ENCODE data around the gene HCRTR1.

HCRTR1 gene

DNA sequence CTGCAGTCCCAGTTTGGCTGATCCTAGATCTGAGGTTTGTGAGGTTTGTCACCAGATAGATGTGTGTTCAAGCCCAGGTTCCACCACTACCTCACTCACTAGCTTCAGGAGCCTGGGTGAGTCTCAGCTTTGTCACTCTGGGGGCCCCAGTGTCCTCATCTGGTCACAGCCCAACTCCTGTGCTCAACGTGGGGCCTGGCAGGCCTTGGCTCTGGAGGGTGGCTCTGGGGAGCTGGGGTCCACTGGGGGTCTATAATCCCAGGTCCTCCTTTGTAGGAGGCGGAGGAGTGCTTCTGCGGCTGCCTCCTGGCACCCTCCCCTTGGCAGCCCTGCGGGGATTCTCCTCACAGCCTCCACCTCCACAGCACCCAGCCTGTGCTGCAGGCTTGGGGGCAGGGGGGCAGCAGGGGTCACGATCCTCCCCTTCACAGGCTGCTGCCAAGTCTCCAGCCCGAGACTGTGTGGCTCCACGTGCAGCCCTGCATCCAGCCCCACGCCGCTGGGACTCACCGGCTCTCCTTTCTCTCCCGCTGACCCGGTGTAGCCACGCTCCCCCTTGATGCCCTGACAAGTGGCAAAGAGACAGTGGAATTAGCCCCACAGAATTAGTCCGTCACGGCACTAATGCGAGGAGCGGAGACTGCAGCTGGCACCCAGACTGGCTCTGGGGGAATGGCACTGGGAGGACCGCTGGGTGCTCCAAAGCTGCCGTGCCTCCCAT lies 49.7 kb downstream of the HCRTR1 start:
- DNase-seq (ENCODE audit: low read depth in 2 of 2), result no peak

DNA sequence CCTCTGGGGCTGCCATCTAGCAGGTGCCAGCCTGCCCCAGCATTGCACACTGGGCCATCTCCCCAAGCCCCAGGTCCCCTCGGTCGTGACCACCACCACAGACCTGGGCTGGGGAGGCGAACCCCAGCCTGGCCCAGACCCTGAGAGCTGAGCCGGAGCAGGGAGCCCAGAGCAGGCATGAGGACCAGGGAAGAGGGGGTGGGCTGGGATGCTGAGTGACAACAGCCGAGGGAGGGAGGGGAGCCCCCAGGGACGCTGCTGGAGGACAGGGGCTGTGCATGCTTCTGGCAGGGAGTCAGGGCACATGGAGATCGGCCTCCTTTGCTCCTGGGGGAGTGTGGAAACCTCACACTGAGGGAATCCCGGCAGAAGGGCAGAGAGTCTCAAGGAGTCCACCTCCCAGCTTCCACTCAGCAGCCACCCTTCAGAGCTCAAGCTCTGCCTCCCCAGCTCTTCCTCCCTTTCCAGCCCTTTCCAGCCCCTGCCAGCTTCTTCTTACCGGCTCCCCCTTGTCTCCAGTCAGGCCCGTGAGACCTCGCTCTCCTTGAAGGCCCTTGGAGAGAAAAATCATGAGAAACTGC lies 50.9 kb downstream of the HCRTR1 start:
- DNase-seq (ENCODE audit: low read depth in 2 of 2), result no peak

DNA sequence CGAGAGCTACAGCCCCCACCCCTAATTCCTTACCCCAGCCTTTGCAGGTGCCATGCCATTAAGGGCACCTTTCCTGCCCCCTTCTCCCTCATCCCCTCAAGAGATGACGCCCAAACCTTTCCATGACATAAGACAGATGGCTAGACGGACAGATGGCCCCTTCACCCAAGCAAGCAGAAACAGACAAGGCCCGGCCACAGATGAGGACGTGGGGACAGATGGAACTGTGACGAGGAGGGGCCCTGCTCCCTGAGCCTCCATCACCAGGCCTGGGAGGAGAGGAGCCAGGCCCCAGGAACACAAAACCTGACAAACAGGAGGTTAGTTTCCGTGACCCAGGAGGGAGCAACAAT lies 51.9 kb downstream of the HCRTR1 start:
- DNase-seq (ENCODE audit: low read depth in 2 of 2), result no peak

DNA sequence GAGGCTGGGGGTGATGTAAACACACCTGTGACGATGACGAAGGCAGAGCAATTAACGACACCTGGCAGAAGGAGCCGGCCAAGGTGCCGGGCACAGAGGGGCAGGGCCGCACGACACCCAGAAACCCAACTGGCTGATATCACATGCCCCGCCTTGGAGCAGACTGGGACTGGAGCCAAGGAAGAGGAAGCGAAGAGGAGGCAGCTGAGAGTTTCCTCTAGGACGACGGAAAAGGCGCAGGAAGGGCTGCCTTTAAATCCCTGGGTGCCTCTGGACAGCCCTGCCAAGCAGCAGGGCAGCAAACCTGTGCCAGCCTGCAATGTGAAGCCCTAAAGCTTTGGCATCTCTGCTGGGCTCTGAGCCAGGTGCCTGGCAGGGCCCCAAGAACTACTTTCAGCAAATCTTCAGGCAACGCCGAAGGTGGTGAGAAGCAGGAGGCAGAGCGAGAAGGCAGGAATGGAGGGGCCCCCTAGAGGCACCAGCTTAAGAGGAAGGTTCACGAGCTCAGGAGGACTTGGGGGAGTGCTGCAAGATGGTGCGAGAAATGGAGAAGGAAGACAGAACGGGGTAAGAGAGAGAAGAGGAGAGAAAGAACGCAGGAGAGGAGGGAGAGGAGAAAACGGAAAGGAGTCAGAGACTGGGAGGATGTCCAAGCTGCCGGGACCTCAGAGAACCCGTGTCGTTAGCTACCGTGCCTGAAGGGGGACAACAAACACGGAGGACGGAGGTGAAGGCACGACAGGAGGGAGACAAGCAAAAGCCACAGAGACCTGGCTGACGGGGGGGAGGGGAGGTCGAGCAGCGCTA lies 52.5 kb downstream of the HCRTR1 start:
- DNase-seq (ENCODE audit: low read depth in 2 of 2), result no peak

DNA sequence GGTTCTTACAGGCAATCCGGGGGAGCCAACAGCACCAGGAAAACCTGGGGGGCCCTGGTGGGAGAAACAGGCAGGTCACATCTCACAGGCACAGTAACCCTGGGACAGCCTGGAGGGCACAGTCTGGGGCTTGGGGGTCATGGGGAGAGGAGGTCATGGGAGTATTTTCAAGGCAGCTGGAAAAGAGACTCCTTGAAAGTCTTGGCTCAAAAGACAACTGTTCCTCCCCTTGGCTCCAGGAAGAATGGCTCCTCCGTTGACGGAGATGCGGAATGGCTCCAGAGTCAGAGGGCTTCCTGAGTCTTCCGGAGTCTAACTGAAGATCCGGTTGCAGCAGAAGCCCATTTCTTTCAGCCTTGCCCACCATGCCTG lies 53.1 kb downstream of the HCRTR1 start:
- DNase-seq (ENCODE audit: low read depth in 2 of 2), result no peak

DNA sequence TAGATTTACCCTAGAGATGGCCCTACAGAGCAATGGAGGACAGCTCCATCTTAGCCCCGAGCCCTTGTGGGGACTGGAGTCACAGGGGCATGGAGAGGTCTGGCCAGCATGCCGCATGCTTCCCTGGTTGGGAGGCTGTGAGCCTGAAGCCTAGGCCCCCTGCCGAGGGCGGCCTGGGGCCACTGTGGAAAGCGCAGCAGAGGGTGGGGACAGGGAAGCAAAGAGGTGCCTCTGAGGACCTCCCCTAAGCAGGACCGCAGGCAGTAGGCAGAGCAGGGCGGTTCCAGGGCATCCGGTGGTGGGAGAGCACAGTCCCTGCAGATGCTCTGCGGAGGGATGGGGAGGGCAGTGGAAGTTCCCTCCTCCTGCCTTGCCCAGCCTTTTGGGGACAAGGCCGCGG lies 53.7 kb downstream of the HCRTR1 start:
- DNase-seq (ENCODE audit: low read depth in 2 of 2), result no peak

DNA sequence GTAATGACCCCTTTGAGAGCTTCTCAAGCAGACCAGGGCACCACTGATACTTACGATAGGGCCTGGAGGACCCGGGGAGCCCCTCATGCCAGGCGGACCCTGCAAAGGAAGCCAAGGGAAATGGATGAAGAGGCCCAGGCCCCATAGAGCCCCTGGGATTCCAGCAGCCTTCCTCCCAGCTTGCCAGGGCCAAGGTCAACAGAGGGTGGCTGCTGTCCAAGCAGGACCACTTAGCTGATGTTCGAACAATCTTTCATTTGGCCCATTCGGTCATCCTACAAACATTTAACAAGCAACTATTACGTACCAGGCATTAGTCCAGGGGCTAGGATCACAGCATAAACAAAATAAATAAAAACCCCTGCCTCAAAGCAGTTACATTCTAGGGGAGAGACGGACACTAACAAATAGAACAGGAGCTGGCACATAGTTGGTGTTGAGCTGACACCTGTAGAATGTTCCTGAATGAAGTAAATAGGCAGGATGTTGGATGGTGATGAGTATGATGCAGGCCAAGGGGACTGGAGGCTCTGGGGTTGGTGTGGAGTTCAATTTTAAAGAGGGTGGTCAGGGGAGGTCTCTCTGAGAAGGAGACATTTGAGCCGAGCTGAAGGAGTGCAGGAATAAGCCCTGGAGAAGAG lies 54.2 kb downstream of the HCRTR1 start:
- no peak for DNase-seq (ENCODE audit: low read depth in 2 of 2)

DNA sequence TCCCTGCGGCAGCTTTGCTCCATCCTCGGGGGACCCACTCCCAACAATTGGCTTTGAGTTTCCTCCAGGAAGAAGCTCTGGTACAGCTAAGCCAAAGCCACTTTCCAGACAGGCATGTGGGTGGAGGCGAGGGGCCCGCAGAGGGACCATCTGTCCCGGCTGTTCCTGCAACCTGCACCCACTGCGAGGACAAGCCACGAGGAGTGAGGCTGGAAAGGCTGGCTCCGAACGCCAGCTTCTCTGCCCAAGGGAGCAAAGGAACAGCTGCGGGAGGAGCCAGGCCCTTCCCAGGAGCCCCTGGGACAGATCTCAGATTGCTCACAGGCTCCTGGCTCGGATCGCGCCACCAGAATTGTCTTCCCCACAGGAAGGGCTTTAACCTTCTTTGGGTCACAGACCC lies 55.5 kb downstream of the HCRTR1 start:
- no peak for DNase-seq (ENCODE audit: low read depth in 2 of 2)

DNA sequence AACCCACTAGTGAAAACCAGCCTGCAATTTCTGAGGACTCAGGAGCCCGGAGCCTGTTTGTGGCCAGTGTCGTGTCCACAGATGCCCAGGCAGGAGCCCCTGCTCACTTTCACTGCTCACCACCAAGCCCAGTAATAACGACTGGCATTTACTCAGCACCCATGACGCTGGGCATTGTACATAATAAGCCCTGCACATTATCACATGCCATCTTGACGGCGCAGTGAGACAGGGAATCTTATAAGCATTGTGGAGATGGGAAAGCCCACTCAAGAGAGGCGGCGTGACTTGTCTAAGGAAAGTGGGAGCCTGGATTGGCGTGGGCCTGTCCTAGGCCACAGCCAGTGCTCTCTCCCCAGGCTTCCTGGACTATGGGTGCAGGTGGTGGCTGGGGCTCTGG lies 55.9 kb downstream of the HCRTR1 start:
- no peak for DNase-seq (ENCODE audit: low read depth in 2 of 2)

DNA sequence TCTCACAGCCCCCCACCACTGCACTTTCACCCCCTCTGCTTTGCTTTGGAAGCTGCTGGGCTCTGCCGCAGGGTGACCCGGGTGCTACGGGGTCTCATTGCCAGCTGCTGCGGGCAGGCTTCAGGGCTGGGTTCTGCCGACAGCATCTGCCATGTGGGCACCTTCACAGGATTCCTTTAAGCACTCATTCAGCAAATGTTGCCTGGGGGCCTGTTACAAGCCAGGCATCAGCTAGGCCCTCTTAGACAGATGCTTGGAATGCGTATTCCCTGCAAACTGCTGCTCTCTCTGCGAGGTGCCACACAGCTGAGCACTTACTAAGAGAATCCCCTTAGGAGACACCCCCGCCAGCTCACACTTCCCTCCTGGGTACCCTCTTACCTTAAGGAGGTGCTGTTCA lies 57.1 kb downstream of the HCRTR1 start:
- DNase-seq (ENCODE audit: low read depth in 2 of 2), result no peak

DNA sequence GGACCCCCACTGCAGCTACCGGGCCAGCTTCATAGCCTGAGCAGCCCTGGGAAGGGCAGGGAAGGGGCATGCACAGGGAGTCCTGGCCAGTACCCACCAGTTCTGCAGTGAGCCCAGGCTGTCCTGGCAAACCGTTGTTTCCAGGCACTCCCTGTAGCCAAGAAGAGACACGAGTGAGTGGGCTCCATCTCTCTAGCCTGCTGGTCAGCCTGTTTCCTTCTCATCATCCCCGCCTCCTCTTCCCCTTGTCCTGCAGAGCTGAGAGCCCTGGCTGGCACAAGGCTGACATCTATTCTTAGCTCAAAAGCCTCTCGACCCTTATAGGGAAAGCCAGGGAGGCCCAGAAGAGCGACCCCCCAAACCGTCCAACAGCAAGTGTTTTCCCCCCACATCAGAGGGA lies 57.7 kb downstream of the HCRTR1 start:
- no peak for DNase-seq (ENCODE audit: low read depth in 2 of 2)

DNA sequence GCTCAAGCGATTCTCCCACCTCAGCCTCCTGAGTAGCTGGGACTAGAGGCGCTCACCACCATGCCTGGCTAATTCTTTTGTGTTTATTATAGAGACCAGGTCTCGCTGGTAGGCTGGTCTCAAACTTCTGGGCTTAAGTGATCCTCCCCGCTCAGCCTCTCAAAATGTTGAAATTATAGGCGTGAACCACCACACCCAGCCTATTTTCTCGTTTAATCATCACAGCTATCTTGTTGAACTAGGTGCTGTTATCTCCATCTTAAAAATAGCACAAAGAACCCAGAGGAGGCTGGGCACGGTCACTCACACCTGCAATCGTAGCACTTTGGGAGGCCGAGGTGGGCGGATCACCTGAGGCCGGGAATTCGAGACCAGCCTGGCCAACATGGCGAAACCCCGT lies 58.3 kb downstream of the HCRTR1 start:
- DNase-seq (ENCODE audit: low read depth in 2 of 2), result no peak

Data from stimulated activated CD8-positive, alpha-beta memory T cell treated with anti-CD3 and anti-CD28 coated beads, Interleukin-2, amount 100 ng/mL, for 1 hour (primary cell).